Lower leg skin (tissue), 4 donors: ENCODE data around the gene TMPRSS13. TPM values are rescaled to one million over a fixed set of nuclear protein-coding genes. Genes with fewer than 3 reads are reported as not detected.
A peak's percentile ranks its signal among the peaks of the same experiment; 100 is the strongest.

ENCODE experiments used
- DNase-seq, 2 donors: peaks; one replicate each; pipeline ENCODE4 v3.0.0-alpha.2; 2019; ENCODE audit warnings: low spot score in 2 of 2
- H3K4me3 ChIP-seq: fragments of 200-600 bp; sonication (generic); 2 replicates; pipeline ENCODE4 v1.5.1; 2017; ENCODE audit warnings: mild to moderate bottlenecking, low read depth; ENCODE audit not compliant: poor library complexity, severe bottlenecking
- CTCF ChIP-seq, 3 donors: fragments of 450-650 bp; IDR thresholded peaks; one replicate each; pipeline ENCODE4 v1.5.1; 2016; ENCODE audit warnings: antibody characterized with exemption in 3 of 3, mild to moderate bottlenecking in 3 of 3, moderate library complexity in 2 of 3
- POLR2A ChIP-seq, 2 donors: fragments of 450-650 bp; IDR thresholded peaks; one replicate each; pipeline ENCODE4 v1.6.1; 2016 to 2017; ENCODE audit warnings: antibody characterized with exemption in 2 of 2, mild to moderate bottlenecking in 1 of 2, moderate library complexity in 1 of 2
- WGBS, 2 donors: methylation state at CpG; one replicate each; pipeline ENCODE4 v1.1.5; 2018; 5-methylcytosine and 5-hydroxymethylcytosine counted together
- intact Hi-C: fragments of 100-400 bp; cut with DNase I; formaldehyde crosslinking; loops from one replicate; pipeline ENCODE4 v1.15.0; 2023; ENCODE audit warnings: low total_unique reads
- total RNA-seq, 4 donors: library from RNA; depleted of rRNA; stranded (reverse); fragments of >200 nt; gene quantifications; one replicate each; pipeline ENCODE4 v1.1.0, GENCODE V29; 2016

The TMPRSS13 gene
- total RNA-seq, 4 donors from 2014 or later = 100 to 171 (median 127) TPM

DNA sequence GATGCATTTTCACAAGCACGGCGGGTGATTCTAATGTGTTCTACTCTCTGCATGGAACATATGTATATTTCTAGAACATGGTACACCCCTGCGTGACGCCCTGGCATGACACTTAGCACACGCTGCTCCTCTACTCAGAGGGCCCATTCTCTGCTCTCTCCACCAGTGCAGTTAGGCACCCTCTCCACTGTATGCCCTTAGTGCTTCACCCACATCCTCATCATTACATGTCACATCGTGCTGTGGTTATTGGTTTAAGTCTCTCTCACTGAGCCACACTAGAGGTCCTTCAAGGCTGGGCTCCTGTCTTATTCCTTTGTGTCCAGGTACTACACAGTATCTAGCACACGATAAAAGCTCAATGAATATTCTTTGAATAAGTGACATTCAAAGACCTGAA lies 16.7 kb downstream of the TMPRSS13 start:
- intact Hi-C loops = no loop called here
- TF ChIP-seq POLR2A (IDR thresholded peaks at IDR 0.05) (no peak), CTCF (IDR thresholded peaks at IDR 0.05) (no peak)
- DNase-seq = no peak
- 95 to 96% methylated on average over 7 of the region's 7 CpGs for whole genome bisulfite sequencing, 2 donors
- H3K4me3 ChIP-seq = no peak overlapping the region

DNA sequence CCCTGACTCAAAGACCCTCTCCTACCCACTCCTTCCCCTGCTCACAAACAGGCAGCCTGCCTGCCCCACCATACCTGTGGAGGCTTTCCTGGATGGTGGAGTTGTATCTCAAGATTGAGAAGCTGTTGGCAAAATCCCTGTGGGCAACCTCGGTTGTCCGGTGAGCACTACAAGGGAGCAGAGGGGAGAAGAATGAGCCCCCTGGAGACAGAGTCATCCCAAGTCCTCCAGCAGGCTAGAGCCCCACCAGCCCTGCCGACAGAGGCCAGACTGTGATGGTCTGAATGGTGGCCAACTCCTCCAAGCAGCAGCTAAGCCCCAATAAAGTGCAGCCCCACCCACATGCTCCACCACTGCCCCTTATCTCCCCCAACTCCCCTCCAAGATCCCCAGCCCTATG lies 17.5 kb downstream of the TMPRSS13 start:
- DNase-seq = peak in 1 of 2 donors; percentile 77
- no peak for TF ChIP-seq POLR2A (IDR thresholded peaks at IDR 0.05)
- TF ChIP-seq CTCF (IDR thresholded peaks at IDR 0.05) = no peak
- intact Hi-C loops = no loop called here
- 88 to 95% methylated on average over 3 of the region's 3 CpGs for WGBS, 2 donors
- H3K4me3 ChIP-seq = no peak overlapping the region

DNA sequence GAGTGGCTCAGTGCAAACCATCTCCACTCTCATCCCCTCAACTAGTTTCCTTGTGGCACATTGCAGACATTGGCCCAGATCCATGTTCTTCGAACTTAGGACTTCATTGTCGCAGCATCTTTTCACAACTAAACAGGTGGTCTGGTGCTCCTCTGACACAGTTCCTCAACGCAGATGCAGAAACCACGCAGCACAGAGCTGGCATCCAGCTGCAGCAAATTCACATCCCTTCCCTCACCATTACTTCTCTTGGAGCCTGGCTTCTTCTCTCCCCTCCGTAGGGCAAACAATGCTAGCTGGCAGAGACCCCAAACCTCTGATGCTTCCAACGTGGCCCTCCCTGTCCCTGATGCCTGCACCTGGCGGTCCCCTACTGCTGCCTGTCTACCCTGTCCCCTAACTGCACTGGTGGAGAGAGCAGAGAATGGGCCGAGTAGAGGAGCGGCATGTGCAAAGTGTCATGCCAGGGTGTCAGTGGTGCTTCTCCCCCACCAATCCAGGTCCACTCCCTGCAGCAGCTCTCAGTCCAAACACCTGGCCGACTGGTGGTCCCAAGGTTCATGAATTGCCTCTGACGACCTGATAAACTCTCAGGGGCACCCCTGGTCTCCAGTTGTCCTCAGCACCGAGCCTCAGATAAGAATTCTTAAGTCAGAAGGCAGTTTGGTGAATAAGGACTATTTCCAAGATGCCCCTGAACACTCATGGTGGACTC lies 18.1 kb downstream of the TMPRSS13 start:
- 75 to 76% methylated on average over 12 of the region's 12 CpGs for WGBS, 2 donors
- intact Hi-C loops = no loop called here
- H3K4me3 ChIP-seq = no peak overlapping the region
- no peak for TF ChIP-seq POLR2A (IDR thresholded peaks at IDR 0.05)
- TF ChIP-seq CTCF (IDR thresholded peaks at IDR 0.05) = no peak
- peak in 1 of 2 donors; percentile 60 for DNase-seq

GRCh38 chr11:117910525-117910924 lies 18.7 kb downstream of the TMPRSS13 start:
- 70 to 75% methylated on average over 4 of the region's 4 CpGs for WGBS, 2 donors
- TF ChIP-seq CTCF (IDR thresholded peaks at IDR 0.05) (no peak), POLR2A (IDR thresholded peaks at IDR 0.05) (no peak)
- intact Hi-C loops = no loop called here
- DNase-seq = peak in 1 of 2 donors; percentile 68
- H3K4me3 ChIP-seq = no peak overlapping the region

DNA sequence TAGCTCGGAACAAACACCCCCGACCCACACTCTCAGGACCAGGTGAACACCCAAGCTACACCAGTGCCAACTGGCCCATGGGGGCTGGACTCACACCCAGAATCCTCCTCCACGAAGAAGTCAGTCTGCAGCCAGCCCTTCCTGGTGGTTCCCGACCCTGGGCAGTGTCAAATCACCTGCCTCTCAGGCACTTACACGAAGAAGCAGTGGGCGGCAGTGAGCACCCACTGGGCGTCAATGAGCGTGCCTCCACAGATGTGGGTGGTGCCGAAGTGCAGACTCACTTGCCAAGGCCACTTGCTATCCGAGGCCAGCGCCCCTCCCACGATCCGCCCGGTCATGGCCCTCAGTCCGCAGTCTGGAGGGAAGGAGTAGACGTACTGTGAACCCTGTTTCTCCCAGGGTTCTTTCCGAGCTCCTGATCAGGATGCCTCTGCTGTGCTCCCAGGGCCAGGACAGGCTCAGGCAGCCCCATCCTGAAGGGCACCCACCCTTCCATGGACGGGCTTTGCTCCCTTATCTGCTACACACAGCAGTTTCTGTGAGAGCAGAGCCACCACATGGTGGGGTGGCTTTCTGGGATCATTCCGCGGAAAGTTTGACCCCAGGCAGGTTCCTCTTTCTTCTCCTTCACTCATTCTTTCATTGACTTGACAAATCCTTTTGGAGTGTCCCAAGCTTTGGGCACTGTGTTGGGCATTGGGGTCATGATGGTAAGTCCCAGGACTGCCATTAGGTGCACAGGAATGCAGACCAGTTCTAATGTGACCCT lies 19.4 kb downstream of the TMPRSS13 start:
- 80 to 89% methylated on average over 12 to 20 of the region's 20 CpGs for WGBS, 2 donors
- intact Hi-C loops = no loop called here
- no peak overlapping the region for H3K4me3 ChIP-seq
- TF ChIP-seq POLR2A (IDR thresholded peaks at IDR 0.05) (no peak), CTCF (IDR thresholded peaks at IDR 0.05) (no peak)
- peak in 1 of 2 donors; percentile 80 for DNase-seq
